HFFc6 (cell line): Measurements from ENCODE around the gene POLN. TPM values are rescaled to one million over a fixed set of nuclear protein-coding genes. Genes with fewer than 3 reads are reported as not detected.

Experiments used
- DNase-seq: peaks from one replicate; pipeline ENCODE4 v3.0.0-alpha.2; 2018
- H3K27ac Mint-ChIP-seq: 2 replicates; pipeline ENCODE4 v1.8.0; 2020; ENCODE audit warnings: mild to moderate bottlenecking, mixed read lengths
- H3K27me3 Mint-ChIP-seq: 2 replicates; pipeline ENCODE4 v1.8.0; 2021; ENCODE audit warnings: mild to moderate bottlenecking, moderate library complexity, mixed read lengths; ENCODE audit not compliant: insufficient read depth
- H3K36me3 Mint-ChIP-seq: 2 replicates; pipeline ENCODE4 v1.8.0; 2021; ENCODE audit warnings: low read depth, mixed read lengths
- H3K4me1 Mint-ChIP-seq: 2 replicates; pipeline ENCODE4 v1.8.0; 2020; ENCODE audit warnings: low read depth, mixed read lengths
- H3K4me3 Mint-ChIP-seq: 2 replicates; pipeline ENCODE4 v1.8.0; 2020; ENCODE audit warnings: mild to moderate bottlenecking, moderate library complexity, mixed read lengths
- H3K9me3 Mint-ChIP-seq: 2 replicates; pipeline ENCODE4 v1.8.0; 2020; ENCODE audit warnings: mild to moderate bottlenecking, mixed read lengths
- CTCF ChIP-seq: fragments of 200-600 bp; sonication (generic); IDR thresholded peaks from 2 replicates; pipeline ENCODE4 v1.5.0; 2021; ENCODE audit warnings: antibody characterized with exemption, mild to moderate bottlenecking
- total RNA-seq, 6 experiments: library from RNA; stranded (reverse); fragmentation: NEBNext Ultra II Directional; extraction: Animal tissue kit (Norgen Biotek cat#: 25700); gene quantifications; 2 replicates in 1 of 6; 3 replicates in 5 of 6; pipeline ENCODE4 v1.2.3, GENCODE V29; 2021

POLN gene
- total RNA-seq, 6 experiments from 2014 or later = 1.5 to 3.4 (median 2.2) TPM

- no peak for DNase-seq
- Mint-ChIP-seq H3K36me3 (no peaks in the 10 kb centered on the region), H3K9me3 (no peaks in the 10 kb centered on the region), H3K27ac (no peak overlapping the region), H3K4me1 (peaks cover 5% of the 10 kb centered on the region; the same call in 1 of the 2 replicates), H3K27me3 (peaks cover 4% of the 10 kb centered on the region), H3K4me3 (no peak overlapping the region)
- no peak for TF ChIP-seq CTCF
Measured at GRCh38 chr4:2079006-2079405, 162.9 kb downstream of the POLN start.

- TF ChIP-seq CTCF = no peak
- Mint-ChIP-seq H3K27ac (no peak overlapping the region), H3K4me3 (no peak overlapping the region), H3K4me1 (peaks cover 5% of the 10 kb centered on the region; the same call in 1 of the 2 replicates), H3K9me3 (no peaks in the 10 kb centered on the region), H3K27me3 (peaks cover 4% of the 10 kb centered on the region), H3K36me3 (no peaks in the 10 kb centered on the region)
- DNase-seq = peak; percentile 33
Measured at GRCh38 chr4:2078584-2078983, 163.3 kb downstream of the POLN start.

GRCh38 chr4:2077537-2078460 lies 164.1 kb downstream of the POLN start:
- no peak for TF ChIP-seq CTCF
- H3K4me3 Mint-ChIP-seq = no peak overlapping the region
- H3K27ac Mint-ChIP-seq = no peak overlapping the region
- peaks cover 2% of the 10 kb centered on the region for H3K27me3 Mint-ChIP-seq
- H3K4me1 Mint-ChIP-seq = peaks cover 5% of the 10 kb centered on the region; the same call in 1 of the 2 replicates
- no peaks in the 10 kb centered on the region for H3K9me3 Mint-ChIP-seq
- H3K36me3 Mint-ChIP-seq = no peaks in the 10 kb centered on the region
- no peak for DNase-seq

- no peak for DNase-seq
- Mint-ChIP-seq H3K4me3 (no peak overlapping the region), H3K4me1 (peaks cover 5% of the 10 kb centered on the region; the same call in 1 of the 2 replicates), H3K36me3 (no peaks in the 10 kb centered on the region), H3K27ac (no peak overlapping the region), H3K27me3 (peaks cover 2% of the 10 kb centered on the region), H3K9me3 (no peaks in the 10 kb centered on the region)
- no peak for TF ChIP-seq CTCF
Measured at GRCh38 chr4:2076908-2077536, 164.9 kb downstream of the POLN start.

GRCh38 chr4:2075987-2076907 lies 165.7 kb downstream of the POLN start:
- H3K27me3 Mint-ChIP-seq = peaks cover 2% of the 10 kb centered on the region
- no peak for DNase-seq
- no peaks in the 10 kb centered on the region for H3K9me3 Mint-ChIP-seq
- no peak for TF ChIP-seq CTCF
- no peak overlapping the region for H3K4me3 Mint-ChIP-seq
- no peak overlapping the region for H3K27ac Mint-ChIP-seq
- peaks cover 5% of the 10 kb centered on the region; the same call in 1 of the 2 replicates for H3K4me1 Mint-ChIP-seq
- no peaks in the 10 kb centered on the region for H3K36me3 Mint-ChIP-seq
